Activated CD8-positive, alpha-beta memory T cell treated with anti-CD3 and anti-CD28 coated beads, Interleukin-2, amount 50 U/mL, for 24 hours (primary cell): ENCODE data around the gene DDX51.
"Not testable (repeated sequence)": the region's sequence is repeated elsewhere in the genome, so short reads cannot be mapped to it uniquely, and the experiment has no call there.

Experiments
- DNase-seq: peaks from one replicate; pipeline ENCODE4 v3.0.0-alpha.2; 2020; ENCODE audit errors: extremely low read depth

The DDX51 gene

DNA sequence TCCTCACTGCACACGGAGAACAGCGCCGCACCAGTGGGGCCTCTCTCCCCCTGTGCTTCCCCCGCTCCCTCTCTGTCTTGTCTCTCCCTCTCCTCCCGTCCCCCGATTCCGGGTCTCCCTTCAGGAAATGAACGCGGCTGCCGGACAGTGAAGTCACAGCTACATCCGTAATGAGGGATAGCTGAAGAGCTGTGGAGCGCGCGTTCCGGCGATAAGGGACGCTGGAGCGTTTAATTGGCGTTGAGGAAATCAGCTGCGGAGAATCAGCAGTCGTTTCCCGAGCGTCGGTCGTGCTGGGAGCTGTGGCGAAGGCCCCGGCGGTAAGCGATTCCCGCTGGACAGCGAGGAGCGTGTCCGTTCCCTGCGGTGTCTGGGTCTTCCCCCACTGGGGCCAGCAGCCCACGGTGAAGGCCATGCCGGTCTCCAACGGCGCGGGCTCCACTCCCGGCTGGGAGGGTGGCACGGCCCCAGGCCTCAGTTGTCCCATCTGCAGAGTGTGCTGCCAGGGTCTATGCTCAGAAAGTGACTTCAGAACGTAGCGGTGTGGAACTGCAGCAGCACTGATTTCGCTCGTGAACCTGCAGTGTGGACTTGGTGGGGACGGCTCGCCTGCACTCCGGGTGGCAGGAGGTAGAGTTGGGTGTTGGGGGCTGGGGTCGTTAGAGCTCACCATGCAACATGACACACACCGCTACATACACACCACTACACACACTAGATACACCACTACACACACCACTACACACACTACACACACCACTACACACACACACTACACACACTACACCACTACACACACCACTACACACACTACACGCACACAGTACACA is 11.0 kb upstream of the DDX51 start:
- no peak for DNase-seq

- no peak for DNase-seq
These were observed 10.2 kb upstream of the DDX51 start for GRCh38 chr12:132154341-132154761.

DNA sequence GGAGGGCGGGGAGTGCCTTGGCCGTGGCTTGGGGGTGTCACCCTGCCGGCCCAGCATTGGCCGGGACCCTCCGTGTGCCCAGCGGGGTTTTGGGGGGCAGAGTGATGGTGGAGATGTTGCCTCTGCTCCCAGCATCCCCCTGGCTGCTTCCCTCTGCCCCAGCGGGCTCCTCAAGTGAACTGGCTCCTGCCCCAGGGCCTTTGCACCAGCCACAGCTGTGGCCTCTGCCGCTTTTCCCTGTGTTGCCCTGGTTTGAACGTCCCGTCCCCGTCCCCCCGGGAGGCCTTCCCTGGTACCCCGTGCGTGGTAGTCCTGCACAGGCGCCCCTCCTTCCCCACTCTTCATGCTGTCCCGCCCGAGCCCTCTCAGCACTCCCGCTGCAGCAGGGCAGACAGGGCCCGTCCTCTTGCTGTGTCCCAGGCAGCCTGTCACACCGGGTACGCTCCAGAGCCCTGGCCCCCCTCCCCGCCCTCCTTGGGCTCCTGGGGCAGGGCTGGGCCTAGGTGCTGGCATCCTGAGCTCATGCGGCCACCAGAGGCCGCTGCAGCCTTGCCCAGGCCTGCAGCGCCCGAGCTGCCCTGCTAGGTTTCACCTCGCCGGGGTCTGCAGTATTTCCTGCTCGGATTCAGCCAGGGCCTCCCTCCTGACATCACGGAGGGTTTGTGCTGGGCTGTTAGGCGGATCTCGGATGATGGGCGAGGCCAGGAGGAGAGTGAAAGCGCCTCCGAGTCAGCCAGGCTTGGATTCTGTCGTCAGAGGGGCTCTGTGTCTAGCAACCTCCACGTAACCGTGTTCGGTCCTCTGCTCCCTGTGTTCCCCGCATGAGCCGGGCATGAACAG is 9.6 kb upstream of the DDX51 start:
- DNase-seq: no peak

- DNase-seq: no peak
These were observed 8.8 kb upstream of the DDX51 start for GRCh38 chr12:132152953-132153352.

- no peak for DNase-seq
These were observed 8.3 kb upstream of the DDX51 start for GRCh38 chr12:132152411-132152821.

GRCh38 chr12:132151766-132152410 is 7.8 kb upstream of the DDX51 start:
- DNase-seq: no peak

- no peak for DNase-seq
These were observed 7.1 kb upstream of the DDX51 start for GRCh38 chr12:132151145-132151765.

GRCh38 chr12:132150780-132151144 is 6.6 kb upstream of the DDX51 start:
- no peak for DNase-seq

- DNase-seq: not testable (repeated sequence)
These were observed 5.4 kb upstream of the DDX51 start for GRCh38 chr12:132149526-132149925.

GRCh38 chr12:132148368-132149045 is 4.4 kb upstream of the DDX51 start:
- DNase-seq: no peak

GRCh38 chr12:132147423-132148367 is 3.6 kb upstream of the DDX51 start:
- DNase-seq: no peak

DNA sequence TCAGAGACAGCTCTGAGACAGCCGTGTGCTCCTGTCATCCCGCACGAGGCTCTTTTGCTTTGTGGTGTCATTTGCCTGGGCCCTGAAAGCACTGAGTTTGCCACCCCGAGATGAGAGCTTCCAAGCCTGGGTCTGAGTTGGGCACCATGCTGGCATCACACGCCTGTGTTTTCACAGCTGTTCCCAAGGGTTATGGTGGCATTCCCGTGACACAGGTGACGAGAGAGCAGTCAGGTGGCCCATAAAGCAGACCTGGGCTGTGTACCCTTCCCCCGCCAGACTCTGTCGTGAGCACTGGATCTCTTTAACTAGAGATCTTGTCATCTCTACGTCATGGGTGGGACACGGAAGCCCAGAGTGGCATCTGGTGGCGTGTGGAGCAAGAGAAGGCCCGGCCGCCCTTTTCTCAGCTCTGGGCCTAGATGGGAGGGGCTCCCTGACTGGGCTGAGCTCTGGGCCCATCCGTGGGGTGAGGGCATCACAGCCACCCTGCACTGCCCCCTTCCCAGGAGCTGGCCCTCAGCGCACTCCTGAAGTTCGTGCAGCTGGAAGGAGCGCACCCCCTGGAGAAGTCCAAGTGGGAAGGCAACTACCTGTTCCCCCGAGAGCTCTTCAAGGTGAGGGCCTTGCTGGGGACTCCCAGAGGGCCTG is 2.8 kb upstream of the DDX51 start:
- no peak for DNase-seq

DNA sequence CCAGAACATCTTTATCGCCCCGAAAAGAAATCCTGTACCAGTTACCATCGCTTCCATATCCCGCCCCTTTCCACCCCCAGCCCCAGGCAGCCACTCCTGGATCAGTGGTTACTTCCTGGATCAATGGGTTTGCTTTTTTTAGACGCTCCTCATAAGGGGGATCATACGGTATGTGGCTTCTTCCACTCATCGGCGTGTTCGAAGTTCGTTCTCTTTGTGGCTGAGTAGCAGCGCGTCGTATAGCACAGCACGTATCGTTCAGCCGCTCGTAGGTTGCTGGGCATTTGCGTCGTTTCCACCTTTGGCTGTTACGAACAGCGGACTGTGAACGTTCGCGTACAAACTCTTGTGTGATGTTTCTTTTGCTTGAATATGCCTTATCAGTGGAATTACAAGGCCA is 2.0 kb upstream of the DDX51 start:
- no peak for DNase-seq

GRCh38 chr12:132145334-132145733 is 1.2 kb upstream of the DDX51 start:
- no peak for DNase-seq

- no peak for DNase-seq
These were observed 670 bp upstream of the DDX51 start for GRCh38 chr12:132144810-132145168.

DNA sequence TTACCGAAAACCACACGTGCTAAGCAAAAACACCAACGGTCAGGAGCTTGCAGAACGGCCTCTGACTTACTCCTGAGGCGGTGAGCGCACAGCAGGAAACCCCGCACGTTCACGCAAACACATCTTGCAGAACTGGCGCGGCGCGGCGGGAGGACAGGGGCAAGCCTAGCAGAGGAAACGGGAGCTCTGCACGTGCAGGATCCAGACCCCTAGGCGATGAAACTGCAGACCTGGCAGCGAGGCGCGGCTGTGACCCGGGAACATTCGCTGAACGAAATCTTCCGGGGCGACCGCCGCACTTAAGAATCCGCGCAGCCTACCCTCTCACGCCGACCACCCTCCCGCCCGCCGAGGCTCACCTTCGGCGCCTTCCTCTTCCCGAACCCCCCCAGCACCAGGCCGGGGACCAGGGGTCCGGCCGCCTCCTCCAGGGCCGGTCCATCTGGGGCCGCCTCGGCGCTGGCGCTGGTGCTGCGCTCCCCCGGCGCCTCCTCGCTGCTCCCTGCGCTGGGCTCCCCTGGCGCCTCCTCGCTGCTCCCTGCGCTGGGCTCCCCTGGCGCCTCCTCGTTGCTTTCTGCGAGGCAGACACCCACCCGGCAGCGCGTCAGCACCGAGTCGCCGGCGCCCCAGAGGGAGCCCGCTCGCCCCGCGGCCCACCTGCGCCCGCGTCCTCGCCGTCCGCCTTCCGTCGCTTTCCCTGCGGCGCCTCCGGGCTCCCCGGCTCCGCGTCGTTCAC is 615 bp downstream of the DDX51 start:
- no peak for DNase-seq

- no peak for DNase-seq
These were observed 1.3 kb downstream of the DDX51 start for GRCh38 chr12:132142679-132143335.

GRCh38 chr12:132141976-132142678 is 2.0 kb downstream of the DDX51 start:
- no peak for DNase-seq
